ENCODE measurements around the gene RHEBL1.
"Not testable (repeated sequence)": the region's sequence is repeated elsewhere in the genome, so short reads cannot be mapped to it uniquely, and the experiment has no call there.

The RHEBL1 gene

GRCh38 chr12:49070971-49071370, 1.2 kb upstream of the RHEBL1 start:
- peaks cover 1% of the 10 kb centered on the region for H3K36me3 Mint-ChIP-seq (ENCODE audit: low read depth)
- DNase-seq (ENCODE audit: low spot score), result no peak
- H3K4me1 Mint-ChIP-seq (ENCODE audit: low read depth), result peaks cover 28% of the 10 kb centered on the region
- no peaks in the 10 kb centered on the region for H3K27me3 Mint-ChIP-seq (ENCODE audit: low read depth)
- H3K4me3 Mint-ChIP-seq, result no peak overlapping the region
- no peaks in the 10 kb centered on the region for H3K9me3 Mint-ChIP-seq
- H3K27ac Mint-ChIP-seq, result peak overlapping the region; percentile 17

- Mint-ChIP-seq H3K9me3 (no peaks in the 10 kb centered on the region), H3K27ac (peak overlapping the region; percentile 94), H3K27me3 (ENCODE audit: low read depth) (no peaks in the 10 kb centered on the region), H3K4me3 (peak overlapping the region; percentile 98), H3K36me3 (ENCODE audit: low read depth) (peaks cover 5% of the 10 kb centered on the region), H3K4me1 (ENCODE audit: low read depth) (peaks cover 30% of the 10 kb centered on the region)
- DNase-seq (ENCODE audit: low spot score), result no peak
Measured at GRCh38 chr12:49068879-49069506, 786 bp downstream of the RHEBL1 start.

- Mint-ChIP-seq H3K36me3 (ENCODE audit: low read depth) (peaks cover 6% of the 10 kb centered on the region), H3K27me3 (ENCODE audit: low read depth) (no peaks in the 10 kb centered on the region), H3K9me3 (no peaks in the 10 kb centered on the region), H3K27ac (peak overlapping the region; percentile 3), H3K4me3 (no peak overlapping the region), H3K4me1 (ENCODE audit: low read depth) (peaks cover 30% of the 10 kb centered on the region)
- no peak for DNase-seq (ENCODE audit: low spot score)
Measured at GRCh38 chr12:49066120-49066519, 3.7 kb downstream of the RHEBL1 start.

GRCh38 chr12:49064767-49065152, 5.0 kb downstream of the RHEBL1 start:
- Mint-ChIP-seq H3K9me3 (no peaks in the 10 kb centered on the region), H3K36me3 (ENCODE audit: low read depth) (peaks cover 6% of the 10 kb centered on the region), H3K4me3 (no peak overlapping the region), H3K27ac (no peak overlapping the region), H3K27me3 (ENCODE audit: low read depth) (no peaks in the 10 kb centered on the region), H3K4me1 (ENCODE audit: low read depth) (peaks cover 26% of the 10 kb centered on the region)
- no peak for DNase-seq (ENCODE audit: low spot score)

GRCh38 chr12:49061916-49062315, 7.9 kb downstream of the RHEBL1 start:
- Mint-ChIP-seq H3K4me1 (ENCODE audit: low read depth) (peaks cover 28% of the 10 kb centered on the region), H3K4me3 (peak overlapping the region; percentile 44)
- DNase-seq (ENCODE audit: low spot score); H3K27ac Mint-ChIP-seq; H3K36me3 Mint-ChIP-seq (ENCODE audit: low read depth); H3K27me3 Mint-ChIP-seq (ENCODE audit: low read depth); H3K9me3 Mint-ChIP-seq: not testable (repeated sequence)

GRCh38 chr12:49061157-49061650, 8.6 kb downstream of the RHEBL1 start:
- Mint-ChIP-seq H3K9me3 (no peaks in the 10 kb centered on the region), H3K27me3 (ENCODE audit: low read depth) (no peaks in the 10 kb centered on the region), H3K4me1 (ENCODE audit: low read depth) (peaks cover 35% of the 10 kb centered on the region), H3K36me3 (ENCODE audit: low read depth) (peaks cover 4% of the 10 kb centered on the region), H3K4me3 (peak overlapping the region; percentile 89), H3K27ac (peak overlapping the region; percentile 92)
- DNase-seq (ENCODE audit: low spot score), result no peak

GRCh38 chr12:49060237-49061156, 9.3 kb downstream of the RHEBL1 start, which contains the start of gene KMT2D:
Gene KMT2D (minus strand): TSS chr12:49060794. CDS start chr12:49055324, 5,470 bp downstream.
- peak; percentile 88 for DNase-seq (ENCODE audit: low spot score)
- Mint-ChIP-seq H3K4me3 (peak within 1 kb of the TSS; percentile 94), H3K27me3 (ENCODE audit: low read depth) (no peaks in the 10 kb centered on the region), H3K9me3 (no peaks in the 10 kb centered on the region), H3K4me1 (ENCODE audit: low read depth) (peaks cover 42% of the 10 kb centered on the region), H3K36me3 (ENCODE audit: low read depth) (peaks cover 9% of the 10 kb centered on the region), H3K27ac (peak within 1 kb of the TSS; percentile 92)

GRCh38 chr12:49059299-49060171, 10.2 kb downstream of the RHEBL1 start:
- no peaks in the 10 kb centered on the region for H3K27me3 Mint-ChIP-seq (ENCODE audit: low read depth)
- H3K9me3 Mint-ChIP-seq, result no peaks in the 10 kb centered on the region
- peak; percentile 14 for DNase-seq (ENCODE audit: low spot score)
- peak overlapping the region; percentile 86 for H3K27ac Mint-ChIP-seq
- peaks cover 46% of the 10 kb centered on the region for H3K4me1 Mint-ChIP-seq (ENCODE audit: low read depth)
- H3K4me3 Mint-ChIP-seq, result peak overlapping the region; percentile 94
- peaks cover 13% of the 10 kb centered on the region for H3K36me3 Mint-ChIP-seq (ENCODE audit: low read depth)

GRCh38 chr12:49059045-49059298, 10.8 kb downstream of the RHEBL1 start:
- peaks cover 14% of the 10 kb centered on the region for H3K36me3 Mint-ChIP-seq (ENCODE audit: low read depth)
- peaks cover 44% of the 10 kb centered on the region for H3K4me1 Mint-ChIP-seq (ENCODE audit: low read depth)
- H3K4me3 Mint-ChIP-seq, result peak overlapping the region; percentile 94
- no peaks in the 10 kb centered on the region for H3K9me3 Mint-ChIP-seq
- H3K27me3 Mint-ChIP-seq (ENCODE audit: low read depth), result no peaks in the 10 kb centered on the region
- H3K27ac Mint-ChIP-seq, result peak overlapping the region; percentile 86
- DNase-seq (ENCODE audit: low spot score), result no peak

GRCh38 chr12:49058366-49059044, 11.3 kb downstream of the RHEBL1 start:
- H3K27me3 Mint-ChIP-seq (ENCODE audit: low read depth), result no peaks in the 10 kb centered on the region
- DNase-seq (ENCODE audit: low spot score), result no peak
- H3K4me3 Mint-ChIP-seq, result peak overlapping the region; percentile 94
- peaks cover 19% of the 10 kb centered on the region for H3K36me3 Mint-ChIP-seq (ENCODE audit: low read depth)
- peaks cover 42% of the 10 kb centered on the region for H3K4me1 Mint-ChIP-seq (ENCODE audit: low read depth)
- H3K9me3 Mint-ChIP-seq, result no peaks in the 10 kb centered on the region
- peak overlapping the region; percentile 86 for H3K27ac Mint-ChIP-seq

GRCh38 chr12:49057888-49058287, 11.9 kb downstream of the RHEBL1 start:
- H3K27ac Mint-ChIP-seq, result peak overlapping the region; percentile 86
- peak overlapping the region; percentile 94 for H3K4me3 Mint-ChIP-seq
- peaks cover 23% of the 10 kb centered on the region for H3K36me3 Mint-ChIP-seq (ENCODE audit: low read depth)
- H3K27me3 Mint-ChIP-seq (ENCODE audit: low read depth), result no peaks in the 10 kb centered on the region
- H3K9me3 Mint-ChIP-seq, result no peaks in the 10 kb centered on the region
- H3K4me1 Mint-ChIP-seq (ENCODE audit: low read depth), result peaks cover 42% of the 10 kb centered on the region
- DNase-seq (ENCODE audit: low spot score), result no peak

- Mint-ChIP-seq H3K4me3 (peak overlapping the region; percentile 94), H3K9me3 (no peaks in the 10 kb centered on the region), H3K27ac (peak overlapping the region; percentile 39), H3K4me1 (ENCODE audit: low read depth) (peaks cover 35% of the 10 kb centered on the region), H3K27me3 (ENCODE audit: low read depth) (no peaks in the 10 kb centered on the region), H3K36me3 (ENCODE audit: low read depth) (peaks cover 38% of the 10 kb centered on the region)
- peak; percentile 59 for DNase-seq (ENCODE audit: low spot score)
Measured at GRCh38 chr12:49055978-49056754, 13.6 kb downstream of the RHEBL1 start.

GRCh38 chr12:49055092-49055491, 14.7 kb downstream of the RHEBL1 start:
- Mint-ChIP-seq H3K27me3 (ENCODE audit: low read depth) (no peaks in the 10 kb centered on the region), H3K4me3 (no peak overlapping the region), H3K36me3 (ENCODE audit: low read depth) (peaks cover 46% of the 10 kb centered on the region), H3K27ac (peak overlapping the region; percentile 29), H3K4me1 (ENCODE audit: low read depth) (peaks cover 33% of the 10 kb centered on the region), H3K9me3 (no peaks in the 10 kb centered on the region)
- no peak for DNase-seq (ENCODE audit: low spot score)

Measured in T-helper 2 cell treated with Interferon-gamma antibody and Interleukin-4, amounts not matched to agents 5 μg/mL and 100 μg/mL, for 36 hours (primary cell).